Osteoblast (primary cell): ENCODE data around the gene ERLIN1. TPM values are rescaled to one million over a fixed set of nuclear protein-coding genes. Genes with fewer than 3 reads are reported as not detected.

ENCODE experiments used
- DNase-seq: peaks from one replicate; pipeline ENCODE4 v3.0.0; 2011; ENCODE audit warnings: low spot score, mixed read lengths; ENCODE audit not compliant: insufficient read length; ENCODE audit errors: missing footprints
- H2AFZ ChIP-seq: 2 replicates; pipeline ENCODE4 v1.6.0; 2011; ENCODE audit warnings: mild to moderate bottlenecking, low read length
- H3K27ac ChIP-seq: 2 replicates; pipeline ENCODE4 v1.5.1; 2011; ENCODE audit warnings: mild to moderate bottlenecking, low read depth, low read length, moderate library complexity
- H3K27me3 ChIP-seq: 2 replicates; pipeline ENCODE4 v1.6.0; 2012; ENCODE audit warnings: mild to moderate bottlenecking, control low read depth, inconsistent platforms, low read length, moderate library complexity; ENCODE audit not compliant: insufficient read depth
- H3K36me3 ChIP-seq: 2 replicates; pipeline ENCODE4 v1.5.1; 2011; ENCODE audit warnings: mild to moderate bottlenecking, low read length, control low read depth, moderate library complexity; ENCODE audit not compliant: insufficient read depth
- H3K4me1 ChIP-seq: 2 replicates; pipeline ENCODE4 v1.5.1; 2011; ENCODE audit warnings: mild to moderate bottlenecking, low read length, control low read depth, moderate library complexity; ENCODE audit not compliant: insufficient read depth
- H3K4me2 ChIP-seq: 2 replicates; pipeline ENCODE4 v1.6.0; 2011; ENCODE audit warnings: mild to moderate bottlenecking, low read length; ENCODE audit not compliant: insufficient read depth
- H3K4me3 ChIP-seq: fragments of 200-600 bp; sonication (generic); 3 replicates; pipeline ENCODE4 v1.5.1; 2012; ENCODE audit warnings: mild to moderate bottlenecking, low read length, inconsistent platforms; ENCODE audit not compliant: insufficient read depth
- H3K79me2 ChIP-seq: 2 replicates; pipeline ENCODE4 v1.6.0; 2012; ENCODE audit warnings: mild to moderate bottlenecking, low read length, control low read depth, inconsistent platforms; ENCODE audit not compliant: insufficient read depth
- H3K9me3 ChIP-seq: 2 replicates; pipeline ENCODE4 v1.5.1; 2011; ENCODE audit warnings: low read depth, low read length, control low read depth
- H4K20me1 ChIP-seq: 2 replicates; pipeline ENCODE4 v1.6.0; 2012; ENCODE audit warnings: mild to moderate bottlenecking, low read length, control low read depth; ENCODE audit not compliant: insufficient read depth
- total RNA-seq: library from RNA; depleted of rRNA; stranded (reverse); fragments of >200 nt; gene quantifications from 2 replicates; pipeline ENCODE4 v1.2.3, GENCODE V29; 2012
- TF ChIP-seq, protein P1 (sequence below): IDR thresholded peaks from 2 replicates; pipeline ENCODE4 v1.5.1; 2011; ENCODE audit warnings: mild to moderate bottlenecking, low read depth, low read length, moderate library complexity; ENCODE audit errors: extremely low read depth

Gene ERLIN1
- total RNA-seq, 1 donor, result 28.6 TPM

DNA sequence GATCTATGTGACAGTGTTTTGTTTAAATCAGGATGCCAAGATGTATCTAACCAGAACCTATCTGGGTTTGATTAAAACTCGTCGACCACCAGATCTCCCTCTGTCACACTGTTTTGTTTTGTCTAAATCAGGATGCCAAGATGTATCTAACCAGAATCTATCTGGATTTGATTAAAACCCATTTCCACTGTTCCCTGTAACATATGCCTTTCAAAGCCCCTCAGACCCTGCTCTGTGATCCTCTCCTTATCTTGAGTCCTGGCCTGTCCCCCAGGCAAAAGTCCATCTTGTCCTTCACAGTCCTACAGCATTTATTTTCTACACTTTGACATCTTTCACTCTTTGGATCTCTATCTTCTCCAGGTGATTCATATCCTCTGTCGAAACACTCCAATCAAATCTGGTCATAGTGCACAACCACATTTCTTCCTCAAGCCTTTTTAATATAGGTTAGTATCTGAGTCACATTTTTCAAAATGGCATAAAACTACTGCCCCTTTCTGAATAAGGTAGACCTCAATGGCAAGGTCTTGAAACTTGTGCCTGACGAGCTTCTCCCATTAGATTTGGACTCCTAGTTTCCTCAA lies 32.5 kb downstream of the ERLIN1 start:
- H2AFZ ChIP-seq, result no peak overlapping the region
- H3K9me3 ChIP-seq, result no peaks in the 10 kb centered on the region
- H3K36me3 ChIP-seq, result peaks cover 63% of the 10 kb centered on the region
- no peak overlapping the region for H3K4me2 ChIP-seq
- peaks cover 7% of the 10 kb centered on the region for H4K20me1 ChIP-seq
- H3K4me1 ChIP-seq, result peaks cover 5% of the 10 kb centered on the region
- no peak overlapping the region for H3K4me3 ChIP-seq
- peaks cover 8% of the 10 kb centered on the region for H3K79me2 ChIP-seq
- H3K27me3 ChIP-seq, result no peaks in the 10 kb centered on the region
- DNase-seq, result no peak
- TF ChIP-seq, protein P1, sequence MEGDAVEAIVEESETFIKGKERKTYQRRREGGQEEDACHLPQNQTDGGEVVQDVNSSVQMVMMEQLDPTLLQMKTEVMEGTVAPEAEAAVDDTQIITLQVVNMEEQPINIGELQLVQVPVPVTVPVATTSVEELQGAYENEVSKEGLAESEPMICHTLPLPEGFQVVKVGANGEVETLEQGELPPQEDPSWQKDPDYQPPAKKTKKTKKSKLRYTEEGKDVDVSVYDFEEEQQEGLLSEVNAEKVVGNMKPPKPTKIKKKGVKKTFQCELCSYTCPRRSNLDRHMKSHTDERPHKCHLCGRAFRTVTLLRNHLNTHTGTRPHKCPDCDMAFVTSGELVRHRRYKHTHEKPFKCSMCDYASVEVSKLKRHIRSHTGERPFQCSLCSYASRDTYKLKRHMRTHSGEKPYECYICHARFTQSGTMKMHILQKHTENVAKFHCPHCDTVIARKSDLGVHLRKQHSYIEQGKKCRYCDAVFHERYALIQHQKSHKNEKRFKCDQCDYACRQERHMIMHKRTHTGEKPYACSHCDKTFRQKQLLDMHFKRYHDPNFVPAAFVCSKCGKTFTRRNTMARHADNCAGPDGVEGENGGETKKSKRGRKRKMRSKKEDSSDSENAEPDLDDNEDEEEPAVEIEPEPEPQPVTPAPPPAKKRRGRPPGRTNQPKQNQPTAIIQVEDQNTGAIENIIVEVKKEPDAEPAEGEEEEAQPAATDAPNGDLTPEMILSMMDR, result no peak
- no peak overlapping the region for H3K27ac ChIP-seq

DNA sequence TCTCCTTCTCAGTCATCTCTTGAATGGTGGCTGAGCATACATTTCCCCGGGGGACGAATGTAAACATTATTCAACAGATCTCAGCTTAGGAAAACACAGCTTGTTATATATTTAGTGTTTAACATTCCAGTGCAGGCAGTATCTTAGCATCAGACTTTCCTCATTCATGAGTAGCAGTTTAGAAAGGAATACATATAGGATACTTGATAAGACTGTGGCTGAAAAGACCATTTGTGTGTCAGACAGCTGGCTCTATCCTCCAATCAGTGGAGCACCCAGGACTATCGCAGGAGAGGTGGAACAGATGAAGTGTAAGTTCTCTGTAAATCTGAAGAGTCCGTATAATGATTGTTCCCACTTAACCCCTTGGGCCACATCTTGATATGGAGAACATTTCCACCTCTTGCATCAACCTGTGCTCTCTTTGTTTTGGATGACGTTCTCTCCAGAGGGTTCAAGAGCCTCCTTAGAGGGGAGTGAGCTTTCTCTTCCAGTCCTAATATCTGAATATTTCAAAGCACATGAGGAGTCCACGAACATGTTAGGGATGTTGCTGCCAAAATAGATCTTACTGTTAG lies 34.0 kb downstream of the ERLIN1 start:
- TF ChIP-seq, protein P1, result no peak
- H4K20me1 ChIP-seq, result peaks cover 7% of the 10 kb centered on the region
- H2AFZ ChIP-seq, result no peak overlapping the region
- DNase-seq, result no peak
- H3K36me3 ChIP-seq, result peaks cover 60% of the 10 kb centered on the region
- H3K9me3 ChIP-seq, result no peaks in the 10 kb centered on the region
- H3K4me3 ChIP-seq, result no peak overlapping the region
- no peak overlapping the region for H3K27ac ChIP-seq
- no peaks in the 10 kb centered on the region for H3K27me3 ChIP-seq
- H3K79me2 ChIP-seq, result peaks cover 3% of the 10 kb centered on the region
- no peak overlapping the region for H3K4me2 ChIP-seq
- peaks cover 9% of the 10 kb centered on the region for H3K4me1 ChIP-seq

DNA sequence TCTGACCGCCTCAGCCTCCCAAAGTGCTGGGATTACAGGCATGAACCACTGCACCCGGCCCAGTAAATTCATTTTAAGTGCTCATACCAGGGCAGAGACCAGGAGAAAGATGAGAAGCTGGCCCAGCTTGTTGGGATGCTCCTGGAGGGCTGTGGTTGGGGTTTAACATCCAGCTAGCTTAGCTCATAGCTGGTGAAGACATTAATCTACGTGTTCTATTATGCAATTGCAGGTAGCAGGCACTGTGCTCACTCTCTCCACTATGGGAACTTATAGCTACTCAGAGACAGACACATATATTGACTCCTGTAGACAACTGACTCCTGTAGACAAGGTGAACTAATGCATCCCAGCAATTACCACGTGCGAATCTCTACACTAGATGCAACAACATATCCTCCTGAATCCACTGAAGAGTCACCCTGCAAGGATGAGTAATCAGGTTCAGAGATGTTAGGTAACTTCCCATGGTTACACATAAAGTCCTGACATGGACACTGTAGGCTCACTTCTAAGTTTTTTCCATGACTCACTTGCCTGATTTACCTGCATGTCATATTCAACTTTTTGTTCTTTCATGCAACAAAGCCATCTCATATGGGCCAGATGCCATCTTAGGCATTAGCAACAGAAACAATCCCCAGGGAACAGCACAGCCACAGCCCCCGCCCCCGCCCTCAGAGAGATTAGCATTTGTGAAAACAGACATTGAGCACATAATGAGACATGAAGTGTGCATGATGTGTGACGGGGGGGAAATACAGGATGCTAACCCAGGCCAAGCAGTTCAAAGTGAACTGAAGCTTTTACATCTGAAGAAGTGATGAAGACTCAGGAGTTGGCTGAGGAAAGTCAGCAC lies 37.2 kb downstream of the ERLIN1 start:
- peaks cover 40% of the 10 kb centered on the region for H3K36me3 ChIP-seq
- TF ChIP-seq, protein P1, result no peak
- DNase-seq, result no peak

More for the DNA sequence above, 37.2 kb downstream of the ERLIN1 start:
- Histone ChIP-seq H3K4me2 (no peak overlapping the region), H3K27ac (no peak overlapping the region), H3K79me2 (no peaks in the 10 kb centered on the region), H3K27me3 (no peaks in the 10 kb centered on the region), H2AFZ (no peak overlapping the region), H3K4me3 (no peak overlapping the region), H3K4me1 (peaks cover 9% of the 10 kb centered on the region), H4K20me1 (peaks cover 7% of the 10 kb centered on the region), H3K9me3 (no peaks in the 10 kb centered on the region)
